HL-60/S4 (cell line): Measurements from ENCODE around the gene LMTK3.

Experiments used
- in situ Hi-C: fragments of 300-500 bp; cut with MboI; formaldehyde crosslinking; loops from 2 replicates; pipeline ENCODE4 v1.14.3; 2022; ENCODE audit warnings: low sequenced_read_pairs

LMTK3 gene

DNA sequence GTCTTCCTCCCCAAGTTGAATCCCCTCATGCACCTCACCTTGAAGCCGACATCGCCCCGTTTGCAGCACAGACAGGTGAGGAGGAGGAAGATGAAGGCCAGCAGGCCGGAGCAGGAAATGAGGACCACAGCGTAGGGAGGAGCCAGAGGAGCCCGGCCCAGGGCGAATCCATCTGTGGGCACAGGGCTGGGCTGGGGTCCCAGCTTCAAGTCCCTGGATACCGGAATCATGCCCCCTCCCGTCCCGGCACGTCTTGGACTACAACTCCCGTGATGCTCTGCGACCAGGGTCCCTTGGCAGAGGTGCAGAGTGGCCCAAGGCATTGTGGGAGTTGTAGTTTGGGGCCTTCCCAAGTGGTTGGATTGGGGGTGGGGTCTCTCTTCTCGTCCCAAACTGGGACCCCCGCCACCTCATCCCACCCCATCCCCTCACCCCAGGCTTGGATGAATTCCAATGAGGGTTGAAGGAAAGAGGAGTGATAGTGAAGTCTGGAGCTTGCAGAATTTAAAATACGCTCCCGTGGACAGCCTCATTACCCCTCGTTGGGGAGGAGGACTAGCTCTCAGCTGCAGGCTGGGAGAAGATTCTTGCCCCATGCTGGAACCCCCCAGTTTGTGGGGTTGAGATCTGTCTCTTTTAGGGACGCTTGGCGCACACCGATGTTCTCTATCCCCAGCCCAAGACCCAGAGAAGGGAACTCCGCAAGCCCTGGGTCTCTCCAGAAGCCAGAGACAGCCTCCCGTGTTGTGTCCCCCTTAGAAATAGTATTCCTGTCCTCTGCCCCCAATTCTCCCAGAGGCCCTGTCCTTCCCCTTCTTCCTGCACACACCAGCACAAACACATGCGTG is 990 bp downstream of the LMTK3 start:
- in situ Hi-C loops, result loop anchor here (25.0 kb wide), 1 partner anchor 327 kb away; the partner anchor contains the start of gene HSD17B14

DNA sequence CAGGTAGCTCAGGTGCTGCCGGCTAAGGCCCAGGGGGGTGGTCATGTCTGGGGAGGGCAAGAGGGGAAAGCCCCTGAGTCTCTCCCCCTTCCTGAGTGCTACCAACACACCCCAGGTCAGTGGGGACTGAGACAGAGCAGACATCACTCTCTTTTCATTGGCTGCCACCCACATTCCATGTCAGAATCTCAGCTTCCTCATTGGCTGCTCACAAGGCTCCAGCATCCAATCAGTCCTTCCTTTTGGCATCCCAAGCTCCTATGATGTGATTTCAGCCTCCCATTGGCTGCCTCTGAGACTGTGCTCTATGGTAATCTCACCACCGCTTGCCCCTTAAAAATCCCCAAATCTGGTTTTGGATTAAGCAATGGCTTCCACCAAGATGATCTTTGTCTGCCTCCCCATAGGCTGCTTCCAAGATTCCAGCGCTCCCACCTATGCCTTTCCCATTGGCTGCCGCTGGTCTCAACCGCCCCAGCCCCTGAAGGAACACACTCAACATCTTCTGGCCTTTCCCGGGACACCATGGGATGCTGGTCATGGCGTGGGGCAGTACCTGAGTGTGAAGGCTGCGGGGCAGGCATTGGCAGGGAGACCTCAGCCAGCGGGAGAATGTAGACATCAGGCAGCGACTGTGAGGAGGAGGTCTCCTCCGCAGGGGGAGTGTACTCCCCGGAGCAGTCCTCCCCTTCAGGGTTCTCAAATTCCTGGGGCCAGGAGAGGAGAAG is 2.0 kb downstream of the LMTK3 start:
- in situ Hi-C loops, result loop anchor here (5.0 to 25.0 kb wide), 2 partner anchors 68 to 328 kb away; partner anchors contain the start of gene HSD17B14

DNA sequence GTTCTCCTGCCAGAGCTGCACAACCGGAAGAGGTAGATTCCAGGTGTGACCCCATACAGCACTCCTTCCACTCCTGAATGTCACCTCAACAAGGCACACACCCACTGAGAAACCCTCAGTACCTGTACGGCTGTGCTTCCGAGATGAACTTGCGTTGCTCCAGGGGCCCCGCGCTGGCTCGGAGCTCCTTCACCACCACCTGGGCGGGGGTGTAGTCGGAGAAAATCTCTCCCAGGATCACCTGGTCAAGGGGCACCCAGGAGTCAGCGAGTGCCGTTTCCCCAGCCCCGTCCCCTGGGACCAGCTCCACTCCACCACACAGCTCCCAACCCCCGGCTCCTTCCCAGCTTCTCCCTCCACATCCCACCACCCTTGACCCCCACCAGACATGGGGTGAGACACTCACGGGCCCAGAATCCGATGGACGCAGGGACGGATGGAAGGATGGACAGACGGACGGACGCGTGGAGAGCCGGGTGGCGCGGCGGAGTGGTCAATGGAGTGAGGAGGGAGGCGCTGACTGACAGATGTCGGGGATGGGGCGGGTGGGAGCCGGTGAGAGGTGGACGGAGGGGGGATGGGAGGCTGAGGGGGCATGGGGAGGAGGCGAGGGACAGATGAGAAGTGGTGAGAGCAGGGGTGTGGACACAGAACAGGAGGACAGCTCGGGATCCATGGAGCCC is 2.8 kb downstream of the LMTK3 start:
- in situ Hi-C loops, result loop anchor here (5.0 to 25.0 kb wide), 2 partner anchors 68 to 328 kb away; partner anchors contain the start of gene HSD17B14

- in situ Hi-C loops, result loop anchor here (5.0 to 25.0 kb wide), 2 partner anchors 69 to 329 kb away; partner anchors contain the start of gene HSD17B14
Measured at GRCh38 chr19:48507911-48508439, 3.7 kb downstream of the LMTK3 start.

GRCh38 chr19:48506138-48506733 is 5.4 kb downstream of the LMTK3 start:
- in situ Hi-C loops, result loop anchor here (5.0 to 25.0 kb wide), 2 partner anchors 71 to 331 kb away; partner anchors contain the start of gene HSD17B14

DNA sequence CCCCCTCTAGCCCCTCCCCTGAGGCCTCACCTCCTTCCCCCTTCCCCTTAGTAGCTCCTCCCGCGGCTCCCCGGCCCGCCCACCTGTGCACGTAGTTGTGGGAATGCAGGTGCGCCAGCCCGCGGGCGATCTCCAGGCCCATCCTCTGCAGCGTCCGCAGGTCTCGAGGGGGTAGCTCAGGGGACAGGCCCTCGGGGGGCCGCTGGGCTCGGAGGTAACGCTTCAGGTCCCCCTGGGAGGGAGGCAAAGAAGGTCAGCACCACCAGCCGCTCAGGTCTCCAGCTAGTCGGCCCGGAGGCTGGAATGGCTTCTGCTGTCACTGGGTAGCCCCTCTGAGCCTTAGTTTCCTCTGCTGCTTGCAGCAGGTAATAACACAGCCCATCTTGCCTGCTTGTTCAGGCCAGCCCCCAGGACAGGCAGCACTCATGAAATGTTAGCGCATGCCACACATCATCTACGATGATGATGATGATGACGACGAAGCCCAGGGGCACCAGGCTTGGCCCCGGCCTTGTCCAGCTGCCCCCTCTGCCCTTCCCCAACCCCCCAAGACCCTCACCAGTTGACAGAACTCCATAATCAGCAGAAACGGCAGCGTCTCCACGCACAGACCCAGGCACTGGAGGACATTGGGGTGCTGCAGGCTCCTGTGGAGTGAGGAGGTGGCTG is 9.2 kb downstream of the LMTK3 start:
- in situ Hi-C loops, result loop anchor here (25.0 kb wide), 1 partner anchor 335 kb away; the partner anchor contains the start of gene HSD17B14

DNA sequence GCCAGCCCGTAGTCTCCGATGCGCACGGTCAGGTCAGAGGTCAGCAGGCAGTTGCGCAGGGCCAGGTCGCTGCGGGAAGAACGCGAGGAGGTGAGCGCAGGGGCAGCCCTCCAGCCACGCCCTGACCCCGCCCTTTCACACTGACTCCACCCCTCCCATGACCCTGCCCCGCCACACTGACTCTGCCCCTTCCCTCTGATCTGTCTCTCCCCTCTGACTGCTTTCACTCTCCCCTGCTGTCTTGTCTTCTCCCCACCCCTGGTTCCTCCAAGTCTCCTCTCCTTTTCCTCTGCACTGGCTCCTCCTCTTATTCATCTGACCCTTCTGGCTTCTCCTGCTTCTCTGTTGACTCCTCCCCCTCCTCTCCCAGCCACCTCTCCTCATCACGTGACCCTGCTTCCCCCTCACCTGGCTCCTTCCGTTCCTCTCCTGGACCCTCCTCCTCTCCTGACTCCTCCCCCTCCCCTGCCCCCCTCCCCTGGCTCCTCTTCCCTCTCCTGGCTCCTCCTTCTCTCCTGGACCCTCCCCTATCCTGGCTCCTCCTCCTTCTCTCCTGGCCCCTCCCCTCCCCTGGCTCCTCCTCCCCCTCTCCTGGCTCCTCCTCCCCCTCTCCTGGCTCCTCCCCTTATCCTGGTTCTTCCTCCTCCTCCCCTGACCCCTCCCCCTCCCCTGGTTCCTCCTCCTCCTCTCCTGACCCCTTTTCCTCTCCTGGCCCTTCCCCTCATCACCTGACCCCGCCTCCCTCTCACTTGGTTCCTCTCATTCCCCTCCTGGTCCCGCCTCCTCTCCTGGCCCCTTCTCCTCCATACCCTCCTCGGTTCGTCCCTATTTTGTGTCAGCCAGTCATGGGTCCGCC is 9.9 kb downstream of the LMTK3 start:
- in situ Hi-C loops, result loop anchor here (25.0 kb wide), 1 partner anchor 336 kb away; the partner anchor contains the start of gene HSD17B14

DNA sequence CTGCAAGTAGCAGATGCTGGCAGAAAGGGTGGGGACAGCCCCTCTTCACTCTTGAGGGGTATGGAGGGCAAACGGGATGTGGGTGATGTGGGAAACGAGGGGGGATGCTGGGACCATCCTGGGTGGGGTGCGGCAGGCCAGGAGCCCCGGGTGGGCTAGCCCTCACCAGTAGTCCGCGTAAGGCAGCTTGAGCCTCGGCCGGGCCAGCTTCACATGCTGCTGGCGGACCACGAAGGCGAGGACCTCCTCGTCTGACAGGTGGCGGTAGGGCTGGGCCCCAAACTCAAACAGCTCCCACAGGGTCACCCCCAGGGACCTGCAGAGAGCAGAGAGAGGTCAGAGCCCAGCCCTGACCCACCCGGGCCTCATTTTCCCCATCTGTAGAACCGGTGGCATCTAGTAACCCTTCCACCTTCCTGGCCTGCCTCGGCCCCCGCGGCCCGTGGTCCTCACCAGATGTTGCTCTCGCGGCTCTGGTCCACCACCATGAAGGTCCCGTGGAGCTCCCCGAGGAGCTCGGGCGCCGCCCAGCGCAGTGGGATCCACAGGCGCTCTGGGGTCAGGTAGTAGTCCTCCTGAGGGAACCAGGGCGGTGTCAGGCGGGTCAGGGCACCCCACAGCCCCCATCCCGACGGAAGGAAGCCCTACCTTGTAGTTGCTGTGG is 10.7 kb downstream of the LMTK3 start:
- in situ Hi-C loops, result loop anchor here (25.0 kb wide), 1 partner anchor 336 kb away; the partner anchor contains the start of gene HSD17B14

- in situ Hi-C loops, result loop anchor here (25.0 kb wide), 1 partner anchor 338 kb away; the partner anchor contains the start of gene HSD17B14
Measured at GRCh38 chr19:48499316-48500090, 12.1 kb downstream of the LMTK3 start.

- in situ Hi-C loops, result no loop called here
Measured at GRCh38 chr19:48498595-48499311, 12.9 kb downstream of the LMTK3 start.

DNA sequence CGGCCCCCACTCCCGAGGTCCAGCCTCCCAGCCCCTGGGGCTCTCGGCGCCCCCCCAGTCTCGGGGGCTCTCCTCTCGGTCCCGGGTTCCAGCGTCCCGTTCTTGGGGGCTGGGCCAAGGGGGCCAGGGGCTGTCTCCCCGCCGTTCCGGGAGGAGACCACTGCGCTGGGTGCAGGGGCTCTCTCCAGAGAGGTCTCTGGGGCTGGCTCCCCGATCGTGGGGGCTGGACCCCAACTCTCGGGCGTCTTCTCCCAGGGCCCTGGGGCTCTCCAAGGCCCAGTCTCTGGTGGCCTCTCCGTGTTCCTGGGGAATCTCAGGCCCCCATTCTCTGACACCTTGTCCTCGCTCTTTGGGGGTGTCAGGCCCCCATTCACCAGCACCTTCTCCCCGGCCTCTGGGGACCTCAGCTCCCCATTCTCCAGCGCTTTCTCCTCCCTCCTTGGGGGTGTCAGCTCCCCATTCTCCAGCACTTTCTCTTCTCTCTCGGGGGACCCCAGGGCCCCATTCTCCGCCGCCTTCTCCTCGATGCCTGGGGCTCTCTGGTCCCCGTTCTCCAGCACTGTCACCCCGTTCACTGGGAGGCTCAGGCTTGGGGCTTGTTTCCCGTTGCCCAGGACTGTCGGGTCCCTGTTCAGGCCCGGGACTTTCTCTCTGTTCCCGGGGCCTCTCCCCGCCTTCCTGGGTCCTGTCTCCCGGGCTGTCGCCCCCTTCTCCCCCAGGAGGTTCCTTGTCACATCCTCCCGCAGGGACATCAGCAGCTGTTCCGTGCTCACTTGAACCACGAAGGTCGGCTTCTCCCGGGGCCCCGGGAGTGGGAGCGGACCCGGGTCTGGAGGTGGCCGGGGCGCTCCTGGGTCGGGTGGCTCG is 13.7 kb downstream of the LMTK3 start:
- in situ Hi-C loops, result no loop called here

- in situ Hi-C loops, result no loop called here
Measured at GRCh38 chr19:48496959-48497727, 14.5 kb downstream of the LMTK3 start.

DNA sequence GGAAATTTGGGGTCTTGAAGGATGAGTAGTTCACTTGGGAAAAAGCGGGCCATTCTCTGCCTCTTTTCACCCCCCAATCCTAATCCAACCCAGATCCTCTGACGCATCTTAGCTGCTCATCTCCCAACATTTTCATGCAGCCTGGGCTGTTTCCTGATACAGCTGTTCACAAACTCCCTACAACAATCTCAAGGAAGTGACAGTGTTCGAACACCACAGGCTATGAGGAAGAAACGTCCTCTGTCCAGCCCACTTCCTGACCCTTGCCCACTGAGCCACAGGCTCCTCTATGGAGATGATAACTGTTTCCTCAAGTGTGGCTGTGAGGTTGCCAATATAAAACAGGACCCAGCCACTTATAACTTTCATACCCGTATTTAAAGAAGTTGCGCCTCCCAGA is 16.2 kb downstream of the LMTK3 start:
- in situ Hi-C loops, result no loop called here

- in situ Hi-C loops, result no loop called here
Measured at GRCh38 chr19:48493718-48494401, 17.8 kb downstream of the LMTK3 start.
